SK-N-SH (cell line): Measurements from ENCODE around the gene GAS2L2. TPM values are rescaled to one million over a fixed set of nuclear protein-coding genes. Genes with fewer than 3 reads are reported as not detected.

ENCODE experiments used
- CTCF ChIA-PET: fragments of 300-600, 350-600 bp; formaldehyde crosslinking; extraction: SDS; loops from one replicate; lab custom pipeline; 2021; lab: Yijun Ruan, JAX
- POLR2A ChIA-PET: fragments of 350-600 bp; sonication (Branson Sonifier 250); formaldehyde crosslinking; extraction: SDS; loops from one replicate; lab custom pipeline; 2020; ENCODE audit warnings: antibody characterized with exemption, inconsistent platforms; lab: Yijun Ruan, JAX
- DNase-seq: peaks from one replicate; pipeline ENCODE4 v3.0.0; 2012
- H2AFZ ChIP-seq: fragments of 200-600 bp; sonication (generic); 2 replicates; pipeline ENCODE4 v1.8.1; 2016; ENCODE audit warnings: antibody characterized with exemption, mild to moderate bottlenecking, low read depth
- H3F3A ChIP-seq: fragments of 200-600 bp; sonication (generic); replicated peaks from 2 replicates; pipeline ENCODE3; 2016; ENCODE audit warnings: antibody characterized with exemption, mild to moderate bottlenecking; ENCODE audit not compliant: insufficient read depth
- H3K27ac ChIP-seq, 2 experiments: fragments of 200-500 bp in 1 of 2; fragments of 200-600 bp in 1 of 2; sonication (Bioruptor generic) in 1 of 2; sonication (generic), shearing (Covaris generic) in 1 of 2; 2 replicates each; pipeline versions ENCODE4 v1.5.1 to v1.6.1; 2014 to 2016; ENCODE audit warnings: low read depth in 2 of 2, inconsistent platforms in 1 of 2, low read length in 1 of 2, mild to moderate bottlenecking in 1 of 2, mixed read lengths in 1 of 2
- H3K27me3 ChIP-seq: fragments of 200-600 bp; sonication (generic), shearing (Covaris generic); 2 replicates; pipeline ENCODE4 v1.6.1; 2016; ENCODE audit warnings: mixed run types; ENCODE audit not compliant: insufficient read depth
- H3K36me3 ChIP-seq, 2 experiments: fragments of 200-500 bp in 1 of 2; fragments of 200-600 bp in 1 of 2; sonication (Bioruptor generic) in 1 of 2; sonication (generic) in 1 of 2; replicated peaks in 1 of 2; 2 replicates each; pipeline versions ENCODE3 to v1.5.1; 2014 to 2016; ENCODE audit warnings: low read length in 1 of 2, mild to moderate bottlenecking in 1 of 2; ENCODE audit not compliant: insufficient read depth in 2 of 2, control insufficient read depth in 1 of 2
- H3K4me1 ChIP-seq, 2 experiments: fragments of 200-500 bp in 1 of 2; fragments of 200-600 bp in 1 of 2; sonication (Bioruptor generic) in 1 of 2; sonication (generic), shearing (Covaris generic) in 1 of 2; 2 replicates each; pipeline versions ENCODE4 v1.5.1 to v1.6.1; 2014 to 2016; ENCODE audit warnings: low read depth in 1 of 2, low read length in 1 of 2, mixed run types in 1 of 2; ENCODE audit not compliant: insufficient read depth in 2 of 2, control insufficient read depth in 1 of 2
- H3K4me2 ChIP-seq: fragments of 200-600 bp; sonication (generic), shearing (Covaris generic); 2 replicates; pipeline ENCODE4 v1.6.1; 2017; ENCODE audit warnings: mixed run types
- H3K4me3 ChIP-seq, 2 experiments: fragments of 200-500 bp in 1 of 2; fragments of 200-600 bp in 1 of 2; sonication (Bioruptor generic) in 1 of 2; sonication (generic), shearing (Covaris generic) in 1 of 2; 2 replicates each; pipeline versions ENCODE4 v1.5.1 to v1.8.1; 2014 to 2016; ENCODE audit warnings: low read depth in 2 of 2, inconsistent platforms in 1 of 2, low read length in 1 of 2, mild to moderate bottlenecking in 1 of 2, mixed read lengths in 1 of 2, moderate library complexity in 1 of 2
- H3K79me2 ChIP-seq: fragments of 200-600 bp; sonication (generic); 2 replicates; pipeline ENCODE4 v1.8.1; 2017; ENCODE audit warnings: mild to moderate bottlenecking; ENCODE audit not compliant: insufficient read depth
- H3K9ac ChIP-seq: fragments of 200-600 bp; sonication (generic); 2 replicates; pipeline ENCODE4 v1.6.1; 2017; ENCODE audit warnings: mixed run types
- H3K9me2 ChIP-seq: fragments of 200-600 bp; sonication (generic); 2 replicates; pipeline ENCODE4 v1.6.1; 2017; ENCODE audit warnings: mixed run types
- H3K9me3 ChIP-seq: fragments of 200-600 bp; sonication (generic); 2 replicates; pipeline ENCODE4 v1.6.1; 2017; ENCODE audit warnings: mixed run types, mild to moderate bottlenecking, moderate library complexity
- H4K20me1 ChIP-seq: fragments of 200-600 bp; sonication (generic); 2 replicates; pipeline ENCODE4 v1.6.1; 2017; ENCODE audit warnings: mild to moderate bottlenecking, mixed run types; ENCODE audit not compliant: insufficient read depth
- CHD2 ChIP-seq: fragments of 150-350 bp; IDR thresholded peaks from 2 replicates; pipeline ENCODE4 v1.6.1; 2018; ENCODE audit warnings: low read length; ENCODE audit not compliant: partially characterized antibody
- CTCF ChIP-seq: fragments of 200-600 bp; sonication (generic); IDR thresholded peaks from 2 replicates; pipeline ENCODE4 v1.6.1; 2017; ENCODE audit warnings: antibody characterized with exemption, mild to moderate bottlenecking, moderate library complexity
- EZH2phosphoT487 ChIP-seq: fragments of 200-600 bp; sonication (generic); IDR thresholded peaks from 2 replicates; pipeline ENCODE4 v1.6.1; 2017; ENCODE audit warnings: low read depth, mixed run types, mild to moderate bottlenecking, antibody characterized with exemption, moderate library complexity, borderline replicate concordance
- FOXJ3 ChIP-seq: sonication (generic); formaldehyde crosslinking; IDR thresholded peaks from 2 replicates; pipeline ENCODE4 v1.5.1; 2020; ENCODE audit warnings: mild to moderate bottlenecking, missing genetic modification reagents
- FOXM1 ChIP-seq: IDR thresholded peaks from 2 replicates; pipeline ENCODE4 v1.4.0; 2012; ENCODE audit warnings: low read depth, mild to moderate bottlenecking
- MAX ChIP-seq: IDR thresholded peaks from 2 replicates; pipeline ENCODE4 v1.4.0; 2012; ENCODE audit warnings: low read depth
- NFIC ChIP-seq: IDR thresholded peaks from 2 replicates; pipeline ENCODE4 v1.4.0; 2012; ENCODE audit warnings: borderline replicate concordance
- NRF1 ChIP-seq: IDR thresholded peaks from 2 replicates; pipeline ENCODE4 v1.6.1; 2012; ENCODE audit warnings: low read depth, mild to moderate bottlenecking, low read length
- POLR2AphosphoS5 ChIP-seq: IDR thresholded peaks from 2 replicates; pipeline ENCODE4 v1.6.1; 2012; ENCODE audit warnings: low read depth, low read length
- REST ChIP-seq: IDR thresholded peaks from 2 replicates; pipeline ENCODE4 v1.6.1; 2012; ENCODE audit warnings: mild to moderate bottlenecking, low read depth, low read length, moderate library complexity
- RFX5 ChIP-seq: IDR thresholded peaks from 2 replicates; pipeline ENCODE4 v1.6.1; 2012; ENCODE audit warnings: mild to moderate bottlenecking, improper control_type of control experiment, low read length
- RXRA ChIP-seq: IDR thresholded peaks from 2 replicates; pipeline ENCODE4 v1.4.0; 2012; ENCODE audit warnings: low read depth, mild to moderate bottlenecking, borderline replicate concordance
- SIN3A ChIP-seq: IDR thresholded peaks from 2 replicates; pipeline ENCODE4 v1.6.1; 2012; ENCODE audit warnings: low read depth, mild to moderate bottlenecking, low read length, moderate library complexity, borderline replicate concordance
- TAF1 ChIP-seq: IDR thresholded peaks from 2 replicates; pipeline ENCODE4 v1.6.1; 2012; ENCODE audit warnings: low read depth, mild to moderate bottlenecking, low read length, moderate library complexity, borderline replicate concordance
- TCF12 ChIP-seq: IDR thresholded peaks from 2 replicates; pipeline ENCODE4 v1.4.0; 2012
- TEAD4 ChIP-seq: IDR thresholded peaks from 2 replicates; pipeline ENCODE4 v1.4.0; 2012; ENCODE audit warnings: mild to moderate bottlenecking, borderline replicate concordance; ENCODE audit not compliant: insufficient read depth
- ZBTB33 ChIP-seq: IDR thresholded peaks from 2 replicates; pipeline ENCODE4 v1.4.0; 2012; ENCODE audit warnings: low read depth, borderline replicate concordance
- WGBS: methylation state at CpG from one replicate; pipeline ENCODE4 v1.1.6; 2017; ENCODE audit warnings: low lambda C conversion rate; 5-methylcytosine and 5-hydroxymethylcytosine counted together
- polyA plus RNA-seq, 3 experiments: library from polyadenylated mRNA; depleted of rRNA; stranded (reverse); fragments of >200 nt; gene quantifications; 2 replicates each; pipeline ENCODE4 v1.2.3, GENCODE V29; 2012

Gene GAS2L2
- polyA plus RNA-seq, 1 of the 3 experiments (the other 2 are of a cell fraction) = not detected

- Histone ChIP-seq H3K9me3 (no peaks in the 10 kb centered on the region), H3K27me3 (no peaks in the 10 kb centered on the region), H3K4me1 (peaks cover 13 to 19% of the 10 kb centered on the region in 2 experiments; a peak in 3 of 4 replicates), H3K4me3 (no peak overlapping the region), H3K36me3 (peaks cover 27 to 50% of the 10 kb centered on the region in 2 experiments), H4K20me1 (peaks cover 7% of the 10 kb centered on the region), H3K9me2 (no peaks in the 10 kb centered on the region), H3K9ac (no peak overlapping the region), H3K79me2 (no peaks in the 10 kb centered on the region), H2AFZ (no peak overlapping the region), H3F3A (peaks cover 15% of the 10 kb centered on the region), H3K27ac (peak overlapping the region; percentile 67 to 83; a peak in 3 of 4 replicates), H3K4me2 (peak overlapping the region; percentile 66; the same call in 1 of the 2 replicates)
- 94% methylated on average over 2 of the region's 2 CpGs for WGBS
- TF ChIP-seq EZH2phosphoT487 (no peak), FOXJ3 (no peak), TEAD4 (no peak), FOXM1 (no peak), MAX (no peak), RXRA (no peak), RFX5 (no peak), POLR2AphosphoS5 (no peak), SIN3A (no peak), NRF1 (no peak), ZBTB33 (no peak), REST (no peak), CTCF (no peak), NFIC (no peak), TCF12 (no peak), TAF1 (no peak), CHD2 (no peak)
- CTCF ChIA-PET = interaction anchor here (0.8 to 3.2 kb wide), 2 partner anchors 22 to 38 kb away, joined by 3 to 16 read pairs; no protein-coding TSS in a partner anchor
- DNase-seq = no peak
- POLR2A ChIA-PET = no interaction called here
Observed at GRCh38 chr17:35725802-35726126, 27.3 kb downstream of the GAS2L2 start.
